ENCODE measurements around the gene LNX1. TPM values are rescaled to one million over a fixed set of nuclear protein-coding genes. Genes with fewer than 3 reads are reported as not detected.
"Not testable (repeated sequence)": the region's sequence is repeated elsewhere in the genome, so short reads cannot be mapped to it uniquely, and the experiment has no call there.

The LNX1 gene
- total RNA-seq, 1 experiment from 2014 or later, result 3.3 TPM

- Histone ChIP-seq H3K9ac (ENCODE audit: low read length) (no peak overlapping the region), H3K9me3 (ENCODE audit: control insufficient read depth in 1 of 2, insufficient read depth in 1 of 2, low read depth in 1 of 2, low read length in 2 of 2) (no peaks in the 10 kb centered on the region), H3K79me2 (ENCODE audit: insufficient read depth, low read length) (no peaks in the 10 kb centered on the region), H3K9me2 (ENCODE audit: insufficient read depth) (no peaks in the 10 kb centered on the region), H3K4me1 (ENCODE audit: control insufficient read depth in 1 of 2, insufficient read depth in 2 of 2, low read length in 2 of 2) (peaks cover 0 to 13% of the 10 kb centered on the region in 2 experiments; a peak in 2 of 4 replicates), H3K4me2 (ENCODE audit: low read length) (no peak overlapping the region), H3K36me3 (ENCODE audit: control insufficient read depth in 1 of 2, insufficient read depth in 2 of 2, low read length in 2 of 2) (no peaks in the 10 kb centered on the region), H3K27ac (ENCODE audit: low read depth, low read length) (no peak overlapping the region), H4K20me1 (ENCODE audit: insufficient read depth) (no peaks in the 10 kb centered on the region), H3K27me3 (ENCODE audit: insufficient read depth, low read length) (no peaks in the 10 kb centered on the region), H2AFZ (ENCODE audit: low read depth, low read length, poor library complexity, severe bottlenecking) (no peak overlapping the region), H3K4me3 (replicated peaks in 1 of 2; ENCODE audit: low read depth in 1 of 2, low read length in 2 of 2) (no peak overlapping the region)
- no TSS peak for BruUV-seq (replicated peaks)
- POLR2A ChIA-PET, result interaction anchor here (0.6 kb wide), 1 partner anchor 12 kb away, joined by 3 read pairs; no protein-coding TSS in a partner anchor
- CTCF ChIA-PET, result no interaction called here
- no peak for ATAC-seq
- intact Hi-C loops (cut with micrococcal nuclease), result no loop called here
- RAD21 ChIA-PET (ENCODE audit: low non-redundant PET in 1 of 2, low total read pairs in 2 of 2, uncharacterized antibody in 2 of 2, unreplicated experiment in 2 of 2), result no interaction called here
- DNase-seq (ENCODE audit: low read depth, low spot score), result no peak
- TF ChIP-seq POLR2A (IDR thresholded peaks at IDR 0.05; ENCODE audit: borderline replicate concordance, extremely low read depth, insufficient read depth, insufficient read length) (no peak), ZNF274 (IDR thresholded peaks at IDR 0.05; ENCODE audit: low read depth, low read length) (no peak), POLR2AphosphoS5 (IDR thresholded peaks at IDR 0.05; ENCODE audit: low read depth, low read length) (no peak), JUND (IDR thresholded peaks at IDR 0.05) (no peak), ZFX (IDR thresholded peaks at IDR 0.05) (no peak), SIN3A (IDR thresholded peaks at IDR 0.05; ENCODE audit: low read depth) (no peak), CBX3 (IDR thresholded peaks at IDR 0.05; ENCODE audit: low read depth) (no peak), TCF7L2 (IDR thresholded peaks at IDR 0.05; ENCODE audit: borderline replicate concordance, extremely low read depth, insufficient read depth, insufficient read length) (no peak), SRF (IDR thresholded peaks at IDR 0.05; ENCODE audit: low read depth) (no peak), ZBTB33 (IDR thresholded peaks at IDR 0.05; ENCODE audit: extremely low read depth, insufficient replicate concordance, low read length) (no peak), RAD21 (IDR thresholded peaks at IDR 0.05; ENCODE audit: low read depth) (no peak), FOSL1 (IDR thresholded peaks at IDR 0.05; ENCODE audit: low read depth) (no peak), YY1 (IDR thresholded peaks at IDR 0.05; ENCODE audit: extremely low read depth, insufficient replicate concordance, low read depth, low read length) (no peak), SP1 (IDR thresholded peaks at IDR 0.05; ENCODE audit: low read depth) (no peak), ELF1 (IDR thresholded peaks at IDR 0.05; ENCODE audit: borderline replicate concordance, low read depth) (no peak)
- TF ChIP-seq, protein P1, sequence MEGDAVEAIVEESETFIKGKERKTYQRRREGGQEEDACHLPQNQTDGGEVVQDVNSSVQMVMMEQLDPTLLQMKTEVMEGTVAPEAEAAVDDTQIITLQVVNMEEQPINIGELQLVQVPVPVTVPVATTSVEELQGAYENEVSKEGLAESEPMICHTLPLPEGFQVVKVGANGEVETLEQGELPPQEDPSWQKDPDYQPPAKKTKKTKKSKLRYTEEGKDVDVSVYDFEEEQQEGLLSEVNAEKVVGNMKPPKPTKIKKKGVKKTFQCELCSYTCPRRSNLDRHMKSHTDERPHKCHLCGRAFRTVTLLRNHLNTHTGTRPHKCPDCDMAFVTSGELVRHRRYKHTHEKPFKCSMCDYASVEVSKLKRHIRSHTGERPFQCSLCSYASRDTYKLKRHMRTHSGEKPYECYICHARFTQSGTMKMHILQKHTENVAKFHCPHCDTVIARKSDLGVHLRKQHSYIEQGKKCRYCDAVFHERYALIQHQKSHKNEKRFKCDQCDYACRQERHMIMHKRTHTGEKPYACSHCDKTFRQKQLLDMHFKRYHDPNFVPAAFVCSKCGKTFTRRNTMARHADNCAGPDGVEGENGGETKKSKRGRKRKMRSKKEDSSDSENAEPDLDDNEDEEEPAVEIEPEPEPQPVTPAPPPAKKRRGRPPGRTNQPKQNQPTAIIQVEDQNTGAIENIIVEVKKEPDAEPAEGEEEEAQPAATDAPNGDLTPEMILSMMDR (IDR thresholded peaks at IDR 0.05 in 2 of 3, conservative IDR thresholded peaks at IDR 0.05 in 1 of 3; ENCODE audit: borderline replicate concordance in 1 of 3, insufficient read depth in 1 of 3, low read depth in 2 of 3, low read length in 2 of 3), result no peak
- TF ChIP-seq, protein P2, sequence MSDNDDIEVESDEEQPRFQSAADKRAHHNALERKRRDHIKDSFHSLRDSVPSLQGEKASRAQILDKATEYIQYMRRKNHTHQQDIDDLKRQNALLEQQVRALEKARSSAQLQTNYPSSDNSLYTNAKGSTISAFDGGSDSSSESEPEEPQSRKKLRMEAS (IDR thresholded peaks at IDR 0.05), result no peak
- TF ChIP-seq, protein P3, sequence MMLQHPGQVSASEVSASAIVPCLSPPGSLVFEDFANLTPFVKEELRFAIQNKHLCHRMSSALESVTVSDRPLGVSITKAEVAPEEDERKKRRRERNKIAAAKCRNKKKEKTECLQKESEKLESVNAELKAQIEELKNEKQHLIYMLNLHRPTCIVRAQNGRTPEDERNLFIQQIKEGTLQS (IDR thresholded peaks at IDR 0.05), result no peak
Observed at GRCh38 chr4:53476232-53477037, 114.9 kb downstream of the LNX1 start.

GRCh38 chr4:53466576-53466975 is 124.7 kb downstream of the LNX1 start:
- POLR2A ChIA-PET; H3K9me2 ChIP-seq (ENCODE audit: insufficient read depth); H3K27ac ChIP-seq (ENCODE audit: low read depth, low read length); H3K79me2 ChIP-seq (ENCODE audit: insufficient read depth, low read length); ATAC-seq; H3K27me3 ChIP-seq (ENCODE audit: insufficient read depth, low read length); BruUV-seq (replicated peaks); H2AFZ ChIP-seq (ENCODE audit: low read depth, low read length, poor library complexity, severe bottlenecking); intact Hi-C loops (cut with micrococcal nuclease); CTCF ChIA-PET; H3K4me1 ChIP-seq (ENCODE audit: control insufficient read depth in 1 of 2, insufficient read depth in 2 of 2, low read length in 2 of 2); H4K20me1 ChIP-seq (ENCODE audit: insufficient read depth); H3K4me2 ChIP-seq (ENCODE audit: low read length); H3K9me3 ChIP-seq (ENCODE audit: control insufficient read depth in 1 of 2, insufficient read depth in 1 of 2, low read depth in 1 of 2, low read length in 2 of 2); RAD21 ChIA-PET (ENCODE audit: low non-redundant PET in 1 of 2, low total read pairs in 2 of 2, uncharacterized antibody in 2 of 2, unreplicated experiment in 2 of 2); H3K4me3 ChIP-seq (replicated peaks in 1 of 2; ENCODE audit: low read depth in 1 of 2, low read length in 2 of 2); H3K9ac ChIP-seq (ENCODE audit: low read length); H3K36me3 ChIP-seq (ENCODE audit: control insufficient read depth in 1 of 2, insufficient read depth in 2 of 2, low read length in 2 of 2); DNase-seq (ENCODE audit: low read depth, low spot score): not testable (repeated sequence)

All from HCT116 (cell line).